ENCODE data around the gene DHRS7. TPM values are rescaled to one million over a fixed set of nuclear protein-coding genes. Genes with fewer than 3 reads are reported as not detected.

Gene DHRS7
- polyA plus RNA-seq, 2 donors = 33.3 to 37.5 TPM

Other genes starting within 250 kb of the DHRS7 start
- under 1 TPM in 1 of 2 donors, not detected in 1; under 0.01 TPM for gene LRRC9, start 245.3 kb downstream of the DHRS7 start, polyA plus RNA-seq
- 10 to 100 TPM in 1 of 2 donors, 1 to 10 TPM in 1; 7.1 to 10.5 TPM for gene PCNX4, start 73.5 kb downstream of the DHRS7 start, polyA plus RNA-seq
- gene PPM1A, start 83.8 kb upstream of the DHRS7 start, polyA plus RNA-seq = 10 to 100 TPM; 21.3 to 25.4 TPM

All from esophagus (tissue), 2 donors.